GM23248 (cell line): Measurements from ENCODE around the gene EID3. TPM values are rescaled to one million over a fixed set of nuclear protein-coding genes. Genes with fewer than 3 reads are reported as not detected.

ENCODE experiments used
- DNase-seq: peaks from one replicate; pipeline ENCODE4 v3.0.0-alpha.2; 2015
- H2AFZ ChIP-seq: fragments of 200-600 bp; sonication (generic); 2 replicates; pipeline ENCODE4 v1.6.1; 2016; ENCODE audit warnings: antibody characterized with exemption
- H3F3A ChIP-seq: fragments of 200-600 bp; sonication (generic); 2 replicates; pipeline ENCODE4 v1.6.1; 2016; ENCODE audit warnings: mild to moderate bottlenecking, antibody characterized with exemption, mixed run types; ENCODE audit not compliant: insufficient read depth
- H3K27ac ChIP-seq: fragments of 200-600 bp; sonication (generic); 2 replicates; pipeline ENCODE4 v1.5.1; 2016; ENCODE audit warnings: mild to moderate bottlenecking
- H3K27me3 ChIP-seq: fragments of 200-600 bp; sonication (generic); replicated peaks from 2 replicates; pipeline ENCODE4 v1.6.1; 2016; ENCODE audit warnings: mild to moderate bottlenecking; ENCODE audit not compliant: insufficient read depth
- H3K36me3 ChIP-seq: fragments of 200-600 bp; sonication (generic); 2 replicates; pipeline ENCODE4 v1.6.1; 2016; ENCODE audit warnings: low read depth, mild to moderate bottlenecking
- H3K4me1 ChIP-seq: fragments of 200-600 bp; sonication (generic); 2 replicates; pipeline ENCODE4 v1.6.1; 2016; ENCODE audit warnings: mild to moderate bottlenecking; ENCODE audit not compliant: insufficient read depth
- H3K4me2 ChIP-seq: fragments of 200-600 bp; sonication (generic); one replicate; pipeline ENCODE4 v1.6.1; 2016; ENCODE audit warnings: mild to moderate bottlenecking; ENCODE audit not compliant: unreplicated experiment
- H3K4me3 ChIP-seq: fragments of 200-600 bp; sonication (generic); 2 replicates; pipeline ENCODE4 v1.5.1; 2016; ENCODE audit warnings: mild to moderate bottlenecking
- H3K79me2 ChIP-seq: fragments of 200-600 bp; sonication (generic); 2 replicates; pipeline ENCODE4 v1.6.1; 2016; ENCODE audit warnings: mild to moderate bottlenecking; ENCODE audit not compliant: insufficient read depth
- H3K9ac ChIP-seq: fragments of 200-600 bp; sonication (generic); 2 replicates; pipeline ENCODE4 v1.6.1; 2016; ENCODE audit warnings: mild to moderate bottlenecking
- H3K9me2 ChIP-seq: fragments of 200-600 bp; sonication (generic); 2 replicates; pipeline ENCODE4 v1.6.1; 2016; ENCODE audit warnings: mixed run types, mild to moderate bottlenecking, moderate library complexity; ENCODE audit not compliant: insufficient read depth
- H3K9me3 ChIP-seq: fragments of 200-600 bp; sonication (generic); one replicate; pipeline ENCODE4 v1.6.1; 2017; ENCODE audit warnings: low read depth
- H4K20me1 ChIP-seq: fragments of 200-600 bp; sonication (generic); 2 replicates; pipeline ENCODE4 v1.6.0; 2016; ENCODE audit not compliant: insufficient read depth
- EZH2 ChIP-seq: fragments of 200-600 bp; sonication (generic); IDR thresholded peaks from 2 replicates; pipeline ENCODE4 v1.6.1; 2018; ENCODE audit warnings: antibody characterized with exemption, mild to moderate bottlenecking; ENCODE audit not compliant: insufficient read depth, poor library complexity, severe bottlenecking
- EZH2phosphoT487 ChIP-seq: fragments of 200-600 bp; sonication (generic); IDR thresholded peaks from 2 replicates; pipeline ENCODE4 v1.6.1; 2018; ENCODE audit warnings: antibody characterized with exemption, moderate library complexity, mild to moderate bottlenecking, low read depth; ENCODE audit not compliant: insufficient read depth
- WGBS, 2 experiments: methylation state at CpG; one replicate each; pipeline ENCODE4 v1.1.6; 2015 to 2017; ENCODE audit warnings: low lambda C conversion rate in 2 of 2, low coverage in 1 of 2; ENCODE audit errors: missing lambda C conversion rate in 2 of 2; 5-methylcytosine and 5-hydroxymethylcytosine counted together
- in situ Hi-C: fragments of 300-500 bp; cut with MboI; formaldehyde crosslinking; loops from 2 replicates; pipeline ENCODE4 v1.15.0; 2020
- polyA plus RNA-seq: library from polyadenylated mRNA; unstranded; fragments of >200 nt; fragmentation: Nextera tagmentation; extraction: Ambion mirVana; gene quantifications from 2 replicates; pipeline ENCODE4 v1.2.1, GENCODE V29; 2016
- total RNA-seq: library from RNA; depleted of rRNA; stranded (reverse); fragments of >200 nt; shearing (Covaris generic); gene quantifications from 2 replicates; pipeline ENCODE4 v1.2.3, GENCODE V29; 2014; rRNA removed

Gene EID3
- total RNA-seq (6.9 and 9.0 TPM in 2 replicates), polyA plus RNA-seq (5.3 and 5.7 TPM in 2 replicates)

GRCh38 chr12:104303538-104304151, at the start of gene EID3:
EID3 (plus strand) TSS chr12:104303739; CDS start chr12:104303935, 196 bp downstream.
- 1 to 5% methylated on average over 39 to 54 of the region's 63 CpGs for WGBS, 2 experiments
- peaks cover 56% of the 10 kb centered on the region for H3K4me1 ChIP-seq
- H3K9ac ChIP-seq, result peak within 1 kb of the TSS; percentile 79
- H3F3A ChIP-seq, result peaks cover 85% of the 10 kb centered on the region
- in situ Hi-C loops, result no loop called here
- no peaks in the 10 kb centered on the region for H3K9me3 ChIP-seq
- H3K27me3 ChIP-seq, result no peaks in the 10 kb centered on the region
- no peak for TF ChIP-seq EZH2phosphoT487
- TF ChIP-seq EZH2, result no peak
- H2AFZ ChIP-seq, result peak within 1 kb of the TSS; percentile 25; the same call in 1 of the 2 replicates
- peak; percentile 97 for DNase-seq
- H4K20me1 ChIP-seq, result peaks cover 44% of the 10 kb centered on the region
- H3K4me3 ChIP-seq, result peak within 1 kb of the TSS; percentile 69
- H3K36me3 ChIP-seq, result peaks cover 42% of the 10 kb centered on the region
- H3K4me2 ChIP-seq, result peak within 1 kb of the TSS; percentile 88
- H3K9me2 ChIP-seq, result no peaks in the 10 kb centered on the region
- peaks cover 99% of the 10 kb centered on the region for H3K79me2 ChIP-seq
- peak within 1 kb of the TSS; percentile 83 for H3K27ac ChIP-seq

GRCh38 chr12:104257913-104258472, 45.5 kb upstream of the EID3 start:
- Histone ChIP-seq H3K9me2 (no peaks in the 10 kb centered on the region), H3K27me3 (no peaks in the 10 kb centered on the region), H3K4me1 (no peaks in the 10 kb centered on the region), H3K9me3 (no peaks in the 10 kb centered on the region), H3K9ac (no peak overlapping the region), H2AFZ (no peak overlapping the region), H3K4me3 (no peak overlapping the region), H4K20me1 (no peaks in the 10 kb centered on the region), H3K79me2 (no peaks in the 10 kb centered on the region), H3K36me3 (no peaks in the 10 kb centered on the region), H3K27ac (no peak overlapping the region), H3K4me2 (no peak overlapping the region), H3F3A (no peaks in the 10 kb centered on the region)
- TF ChIP-seq EZH2 (no peak), EZH2phosphoT487 (no peak)
- no peak for DNase-seq
- in situ Hi-C loops, result no loop called here

DNA sequence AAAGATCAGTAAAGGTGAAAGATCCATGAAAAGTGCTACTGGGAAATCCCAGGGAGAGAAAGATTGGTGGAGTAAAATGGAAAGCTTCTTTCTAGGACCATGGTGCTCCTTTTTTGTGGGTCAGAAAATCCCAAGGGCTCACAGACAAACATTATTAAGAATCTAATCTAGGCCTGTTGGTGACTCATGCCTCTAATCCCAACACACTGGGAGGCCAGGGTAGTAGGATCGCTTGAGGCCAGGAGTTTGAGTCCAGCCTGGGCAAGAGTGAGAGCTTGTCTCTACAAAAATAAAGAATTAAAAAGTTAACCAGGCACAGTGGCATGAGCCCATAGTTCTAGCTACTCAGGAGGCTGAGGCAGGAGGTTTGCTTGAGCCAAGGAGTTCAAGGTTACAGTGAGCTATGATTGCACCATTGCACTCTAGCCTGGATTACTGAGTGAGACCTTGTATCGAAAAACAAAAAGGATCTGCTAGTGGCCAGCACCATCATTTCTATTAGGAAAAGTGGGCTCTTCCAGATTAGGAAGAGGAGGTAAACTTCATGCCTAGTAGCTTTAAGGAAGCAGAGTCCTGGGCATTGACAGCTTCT, 45.0 kb upstream of the EID3 start:
- Histone ChIP-seq H3K79me2 (no peaks in the 10 kb centered on the region), H3K9ac (no peak overlapping the region), H3K4me3 (no peak overlapping the region), H3K4me1 (peaks cover 3% of the 10 kb centered on the region), H2AFZ (no peak overlapping the region), H3K9me2 (no peaks in the 10 kb centered on the region), H3K4me2 (no peak overlapping the region), H3K36me3 (no peaks in the 10 kb centered on the region), H3K27me3 (no peaks in the 10 kb centered on the region), H3K9me3 (no peaks in the 10 kb centered on the region), H4K20me1 (no peaks in the 10 kb centered on the region), H3K27ac (no peak overlapping the region), H3F3A (peaks cover 4% of the 10 kb centered on the region)
- WGBS, 2 experiments, result 97 to 100% methylated on average over 2 of the region's 2 CpGs
- no peak for TF ChIP-seq EZH2
- no peak for TF ChIP-seq EZH2phosphoT487
- in situ Hi-C loops, result no loop called here
- no peak for DNase-seq

GRCh38 chr12:104263026-104263425, 40.5 kb upstream of the EID3 start:
- Histone ChIP-seq H3K4me2 (no peak overlapping the region), H3F3A (peaks cover 15% of the 10 kb centered on the region), H3K9me2 (no peaks in the 10 kb centered on the region), H3K27me3 (no peaks in the 10 kb centered on the region), H3K4me3 (no peak overlapping the region), H3K27ac (peak overlapping the region; percentile 45; the same call in 1 of the 2 replicates), H2AFZ (no peak overlapping the region), H3K79me2 (no peaks in the 10 kb centered on the region), H3K36me3 (no peaks in the 10 kb centered on the region), H3K4me1 (peaks cover 13% of the 10 kb centered on the region), H3K9ac (no peak overlapping the region), H4K20me1 (no peaks in the 10 kb centered on the region), H3K9me3 (no peaks in the 10 kb centered on the region)
- no peak for DNase-seq
- in situ Hi-C loops, result no loop called here
- TF ChIP-seq EZH2, result no peak
- TF ChIP-seq EZH2phosphoT487, result no peak
- WGBS, 2 experiments, result 67 to 70% methylated on average over 4 of the region's 4 CpGs
